Mesendoderm (in vitro differentiated cells): Measurements from ENCODE around the gene CGB3.
"Not testable (repeated sequence)": the region's sequence is repeated elsewhere in the genome, so short reads cannot be mapped to it uniquely, and the experiment has no call there.

ENCODE experiments used
- DNase-seq: peaks from one replicate; pipeline ENCODE4 v3.0.0; 2013
- H2AK5ac ChIP-seq: 2 replicates; pipeline ENCODE4 v1.6.1; 2013; ENCODE audit warnings: low read length, inconsistent platforms
- H2BK120ac ChIP-seq: 2 replicates; pipeline ENCODE4 v1.6.1; 2013; ENCODE audit warnings: low read depth, mild to moderate bottlenecking, low read length, moderate library complexity, mixed read lengths
- H2BK15ac ChIP-seq: replicated peaks from 2 replicates; pipeline ENCODE4 v1.6.1; 2013; ENCODE audit warnings: low read depth, mild to moderate bottlenecking, moderate library complexity
- H2BK5ac ChIP-seq: 2 replicates; pipeline ENCODE4 v1.6.1; 2013; ENCODE audit warnings: low read length, inconsistent platforms
- H3K18ac ChIP-seq: 2 replicates; pipeline ENCODE4 v1.6.1; 2013; ENCODE audit warnings: mild to moderate bottlenecking, low read length, mixed read lengths
- H3K23ac ChIP-seq: one replicate; pipeline ENCODE4 v1.6.1; 2013; ENCODE audit warnings: low read length
- H3K27ac ChIP-seq: 2 replicates; pipeline ENCODE4 v1.5.1; 2013; ENCODE audit warnings: low read depth, mild to moderate bottlenecking, inconsistent platforms, low read length, moderate library complexity
- H3K27me3 ChIP-seq: 2 replicates; pipeline ENCODE4 v1.6.1; 2013; ENCODE audit warnings: low read length, control low read depth, mild to moderate bottlenecking, inconsistent platforms; ENCODE audit not compliant: insufficient read depth, poor library complexity
- H3K36me3 ChIP-seq: 2 replicates; pipeline ENCODE4 v1.6.1; 2013; ENCODE audit warnings: low read length, inconsistent platforms; ENCODE audit not compliant: control insufficient read depth, insufficient read depth
- H3K4ac ChIP-seq: one replicate; pipeline ENCODE4 v1.6.1; 2013; ENCODE audit warnings: low read depth, mild to moderate bottlenecking, low read length, moderate library complexity
- H3K4me1 ChIP-seq: 2 replicates; pipeline ENCODE4 v1.6.1; 2013; ENCODE audit warnings: low read depth, low read length, inconsistent platforms; ENCODE audit not compliant: control insufficient read depth
- H3K4me2 ChIP-seq: 2 replicates; pipeline ENCODE4 v1.6.1; 2013; ENCODE audit warnings: low read length
- H3K4me3 ChIP-seq: 2 replicates; pipeline ENCODE4 v1.5.1; 2013; ENCODE audit warnings: mild to moderate bottlenecking, low read length
- H3K56ac ChIP-seq: one replicate; pipeline ENCODE4 v1.6.1; 2013; ENCODE audit warnings: low read length
- H3K79me1 ChIP-seq: 2 replicates; pipeline ENCODE4 v1.6.1; 2013; ENCODE audit warnings: low read length, inconsistent platforms
- H3K79me2 ChIP-seq: 2 replicates; pipeline ENCODE4 v1.6.1; 2013; ENCODE audit warnings: mild to moderate bottlenecking, low read length; ENCODE audit not compliant: control insufficient read depth, insufficient read depth
- H3K9ac ChIP-seq: 2 replicates; pipeline ENCODE4 v1.6.1; 2013; ENCODE audit warnings: low read length, inconsistent platforms
- H4K5ac ChIP-seq: one replicate; pipeline ENCODE4 v1.6.1; 2013; ENCODE audit warnings: low read length
- H4K8ac ChIP-seq: one replicate; pipeline ENCODE4 v1.6.1; 2013; ENCODE audit warnings: low read depth, mild to moderate bottlenecking, control low read depth, low read length, moderate library complexity
- WGBS: extraction: QIAGEN DNeasy Blood & Tissue Kit; methylation state at CpG from one replicate; pipeline ENCODE4 v1.1.7; 2013; ENCODE audit warnings: low lambda C conversion rate, missing lambda C conversion rate; ENCODE audit not compliant: insufficient coverage; ENCODE audit errors: extremely low coverage; 5-methylcytosine and 5-hydroxymethylcytosine counted together

Gene CGB3

DNA sequence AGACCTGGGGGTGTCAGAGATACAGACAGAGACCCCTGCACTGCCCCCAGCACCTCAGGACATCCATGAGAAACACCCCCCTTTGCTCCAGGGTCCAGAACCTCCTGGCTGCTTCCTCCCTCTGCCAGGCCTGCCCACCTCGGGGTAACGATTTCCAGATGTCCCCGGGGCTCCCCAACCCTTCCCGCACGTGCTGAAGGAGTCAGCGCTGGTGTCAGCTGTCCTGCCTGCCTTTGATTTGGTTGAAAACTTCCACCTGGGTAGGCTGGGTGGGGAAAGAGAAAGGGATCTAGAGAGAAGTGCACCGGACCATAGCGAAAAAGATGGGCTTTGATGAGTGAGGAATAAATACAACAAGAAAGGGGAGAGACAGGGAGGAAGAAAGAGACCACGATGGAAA lies 34.9 kb upstream of the CGB3 start:
- Histone ChIP-seq H3K23ac (no peak overlapping the region), H3K36me3 (no peaks in the 10 kb centered on the region), H3K4me3 (no peak overlapping the region), H3K27me3 (peaks cover 2% of the 10 kb centered on the region), H2AK5ac (no peak overlapping the region), H3K79me1 (no peaks in the 10 kb centered on the region), H3K4me2 (no peak overlapping the region), H3K4ac (no peak overlapping the region), H4K8ac (no peak overlapping the region), H2BK15ac (no peak overlapping the region), H3K56ac (no peak overlapping the region), H2BK120ac (no peak overlapping the region), H2BK5ac (no peak overlapping the region), H3K79me2 (no peaks in the 10 kb centered on the region), H3K27ac (no peak overlapping the region), H4K5ac (no peak overlapping the region), H3K18ac (no peak overlapping the region), H3K9ac (no peak overlapping the region), H3K4me1 (no peaks in the 10 kb centered on the region)
- DNase-seq, result no peak
- WGBS, result no CpG with 5 or more reads among the region's 9 CpGs

DNA sequence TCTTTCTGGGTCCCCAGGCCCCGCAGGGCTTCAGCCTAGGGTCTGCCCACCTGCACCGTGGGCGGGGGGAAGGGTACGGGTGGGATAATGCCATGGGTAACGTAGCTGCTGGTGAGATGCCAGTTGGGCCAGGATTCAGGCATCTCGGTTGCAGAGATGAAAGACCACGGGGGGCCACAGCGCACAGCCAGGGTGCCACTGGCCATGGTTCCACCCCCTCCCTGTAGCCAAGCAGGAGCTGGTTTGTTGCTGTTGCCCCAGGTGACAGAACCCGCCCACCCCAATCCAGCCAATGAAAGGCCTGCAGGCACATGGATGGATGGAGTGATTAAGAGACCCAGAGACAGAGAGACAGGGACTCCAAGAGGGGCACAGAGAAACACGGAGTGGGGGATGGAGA lies 34.4 kb upstream of the CGB3 start:
- Histone ChIP-seq H3K56ac (no peak overlapping the region), H3K27me3 (peaks cover 2% of the 10 kb centered on the region), H3K79me1 (no peaks in the 10 kb centered on the region), H2BK120ac (no peak overlapping the region), H2BK15ac (no peak overlapping the region), H3K79me2 (no peaks in the 10 kb centered on the region), H4K8ac (no peak overlapping the region), H2AK5ac (no peak overlapping the region), H2BK5ac (no peak overlapping the region), H3K36me3 (no peaks in the 10 kb centered on the region), H3K18ac (no peak overlapping the region), H4K5ac (no peak overlapping the region), H3K4me2 (no peak overlapping the region), H3K4me3 (no peak overlapping the region), H3K4me1 (no peaks in the 10 kb centered on the region), H3K23ac (no peak overlapping the region), H3K4ac (no peak overlapping the region), H3K27ac (no peak overlapping the region), H3K9ac (no peak overlapping the region)
- WGBS, result no CpG with 5 or more reads among the region's 10 CpGs
- peak; percentile 41 for DNase-seq

DNA sequence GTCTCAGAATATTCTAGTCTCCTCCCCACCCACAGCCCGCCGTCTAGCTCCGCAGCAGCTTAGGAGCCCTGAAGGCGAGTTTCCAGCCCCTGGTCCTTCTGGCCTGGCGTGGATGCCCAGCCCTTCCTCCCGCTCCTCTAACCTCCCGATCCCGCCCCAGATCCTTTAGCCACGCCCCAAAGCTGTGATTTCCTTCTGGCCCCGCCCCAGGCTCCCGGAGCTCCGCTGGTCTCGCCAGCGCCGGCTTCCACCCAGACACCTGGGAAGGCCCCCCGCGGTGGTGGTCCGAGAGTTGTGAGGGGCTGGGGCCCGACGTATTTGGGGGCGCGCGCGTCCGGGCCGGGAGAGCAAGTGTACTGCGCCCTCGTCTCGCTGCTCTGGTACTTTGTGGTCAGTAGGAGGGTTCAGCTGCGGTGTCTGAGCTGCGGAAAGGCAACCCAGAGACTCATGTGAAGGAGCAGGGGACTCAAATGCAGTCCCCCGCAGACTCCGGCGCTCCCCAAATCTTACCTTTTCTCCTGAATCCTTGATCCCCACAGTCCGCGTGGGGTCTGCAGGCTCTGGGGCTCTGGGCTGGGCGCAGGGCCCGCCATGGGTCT lies 33.6 kb upstream of the CGB3 start, which contains the start of gene CGB7:
Gene CGB7, minus strand, starts transcription at position 114 of the 599 bp plus-strand sequence. CDS start 2,374 bp downstream, outside the sequence.
- Histone ChIP-seq H2BK120ac (no peak within 1 kb of the TSS), H3K4me3 (no peak within 1 kb of the TSS), H3K79me2 (no peaks in the 10 kb centered on the region), H3K23ac (no peak within 1 kb of the TSS), H3K4me1 (no peaks in the 10 kb centered on the region), H4K8ac (no peak within 1 kb of the TSS), H3K9ac (peak within 1 kb of the TSS; percentile 65), H2BK5ac (no peak within 1 kb of the TSS), H3K18ac (no peak within 1 kb of the TSS), H3K79me1 (no peaks in the 10 kb centered on the region), H2BK15ac (no peak within 1 kb of the TSS), H3K56ac (peak within 1 kb of the TSS; percentile 84), H3K27ac (no peak within 1 kb of the TSS), H3K27me3 (peaks cover 2% of the 10 kb centered on the region), H4K5ac (no peak within 1 kb of the TSS), H3K36me3 (no peaks in the 10 kb centered on the region), H3K4ac (no peak within 1 kb of the TSS), H3K4me2 (peak within 1 kb of the TSS; percentile 38), H2AK5ac (no peak within 1 kb of the TSS)
- peak; percentile 69 for DNase-seq
- no CpG with 5 or more reads among the region's 38 CpGs for WGBS

DNA sequence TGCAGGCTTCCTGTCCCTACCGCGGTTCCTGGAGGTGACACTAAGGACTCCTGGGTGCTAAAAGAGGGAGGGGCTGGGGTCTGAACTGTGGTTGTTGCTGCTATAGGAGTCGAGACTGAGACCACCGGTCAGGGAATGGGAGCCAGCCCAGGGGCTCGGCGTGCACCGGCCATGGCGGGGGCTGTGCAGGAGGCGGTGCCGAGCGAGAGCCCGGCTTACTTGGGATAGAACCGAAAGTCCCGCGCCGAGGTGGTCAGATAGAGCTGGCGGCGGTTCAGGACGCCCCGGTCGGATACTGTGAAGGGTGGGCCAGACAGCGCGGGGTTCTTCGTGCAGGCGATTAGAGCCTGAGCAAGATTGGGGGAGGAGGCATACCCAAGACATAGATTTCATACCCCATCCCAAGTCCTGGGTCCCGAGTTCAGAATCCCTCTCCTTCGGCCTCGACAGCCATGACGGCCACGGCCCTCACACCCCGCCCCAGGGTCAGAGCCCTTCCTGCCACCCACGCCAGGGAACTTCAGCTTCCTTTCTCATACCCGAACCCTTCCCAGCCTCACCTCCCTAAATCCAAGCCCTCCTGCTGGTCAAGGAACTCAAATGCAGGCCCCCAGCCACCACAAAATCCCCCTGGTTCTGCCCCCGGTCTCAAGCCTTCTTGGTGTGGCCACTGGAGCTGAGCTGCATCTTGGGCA lies 32.9 kb upstream of the CGB3 start:
- not testable (repeated sequence) for H2BK15ac ChIP-seq, H4K8ac ChIP-seq, H3K4me1 ChIP-seq, H2BK5ac ChIP-seq, H3K36me3 ChIP-seq, H3K79me2 ChIP-seq, DNase-seq, H3K4me3 ChIP-seq, H3K27ac ChIP-seq, H3K23ac ChIP-seq, H3K4ac ChIP-seq, H2AK5ac ChIP-seq, H2BK120ac ChIP-seq, H3K18ac ChIP-seq, H4K5ac ChIP-seq, H3K79me1 ChIP-seq, H3K27me3 ChIP-seq
- H3K9ac ChIP-seq, result peak overlapping the region; percentile 65
- no CpG with 5 or more reads among the region's 34 CpGs for WGBS
- H3K56ac ChIP-seq, result peak overlapping the region; percentile 84
- H3K4me2 ChIP-seq, result peak overlapping the region; percentile 13

DNA sequence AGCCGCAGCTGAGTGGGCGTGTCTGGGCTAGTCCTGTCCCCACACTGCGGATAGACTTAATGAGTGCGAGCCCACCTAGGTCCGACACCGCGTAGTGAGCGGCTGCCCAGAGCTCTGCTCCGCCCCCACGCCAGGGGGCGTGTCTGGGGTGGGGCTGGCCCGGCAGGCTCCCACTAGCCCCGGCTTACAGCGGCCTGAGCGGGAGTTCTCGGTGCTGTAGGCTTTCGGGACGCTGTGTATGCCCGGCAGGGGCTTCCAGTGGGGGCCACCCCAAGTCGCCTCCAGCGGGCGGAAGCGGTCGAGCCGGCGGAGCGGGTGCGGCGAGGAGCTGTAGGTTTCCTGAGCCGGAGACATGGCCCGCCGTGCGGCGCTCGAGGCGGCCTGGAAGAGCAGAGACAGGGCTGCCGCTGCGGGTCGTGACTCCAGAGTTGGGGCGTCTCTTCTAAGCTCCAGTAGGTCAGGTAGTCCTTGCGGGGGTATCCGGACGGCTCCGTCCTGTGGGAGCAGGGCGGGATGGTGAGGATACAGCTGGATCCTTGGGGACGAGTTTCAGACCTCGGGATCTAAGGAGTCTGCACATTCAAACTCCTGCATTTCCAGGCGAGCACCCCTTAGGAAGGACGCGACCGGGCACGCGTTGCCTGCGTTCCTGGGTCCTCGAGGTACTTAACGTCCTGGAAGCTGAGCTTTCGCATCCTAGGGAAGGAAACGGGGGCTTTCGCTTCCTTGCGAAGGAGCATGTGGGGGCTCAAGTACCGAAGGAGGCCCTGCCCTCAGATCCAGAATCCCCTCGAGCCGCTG lies 32.2 kb upstream of the CGB3 start:
- Histone ChIP-seq H3K79me1 (no peaks in the 10 kb centered on the region), H3K36me3 (no peaks in the 10 kb centered on the region), H3K4me3 (no peak overlapping the region), H3K56ac (peak overlapping the region; percentile 84), H3K79me2 (no peaks in the 10 kb centered on the region), H3K4me2 (peak overlapping the region; percentile 84), H2BK120ac (no peak overlapping the region), H3K27me3 (peaks cover 2% of the 10 kb centered on the region), H3K4ac (no peak overlapping the region), H4K8ac (no peak overlapping the region), H3K27ac (no peak overlapping the region), H3K9ac (peak overlapping the region; percentile 65), H3K18ac (no peak overlapping the region), H2AK5ac (no peak overlapping the region), H2BK5ac (no peak overlapping the region), H3K4me1 (no peaks in the 10 kb centered on the region), H3K23ac (no peak overlapping the region), H4K5ac (no peak overlapping the region), H2BK15ac (no peak overlapping the region)
- no CpG with 5 or more reads among the region's 63 CpGs for WGBS
- DNase-seq, result peak; percentile 66
